ENCODE data around the gene ATOH7.
"Not testable (repeated sequence)": the region's sequence is repeated elsewhere in the genome, so short reads cannot be mapped to it uniquely, and the experiment has no call there.

The ATOH7 gene

GRCh38 chr10:68231817-68232251 is at the start of gene ATOH7:
TSS of gene ATOH7 (minus strand) at chr10:68232113. CDS start at chr10:68231677, 436 bp downstream.
- no peak for DNase-seq (ENCODE audit: low read depth)

- DNase-seq (ENCODE audit: low read depth) = no peak
Measured at GRCh38 chr10:68280758-68281157, 48.8 kb upstream of the ATOH7 start.

GRCh38 chr10:68278906-68279753 is 47.2 kb upstream of the ATOH7 start:
- not testable (repeated sequence) for DNase-seq (ENCODE audit: low read depth)

- not testable (repeated sequence) for DNase-seq (ENCODE audit: low read depth)
Measured at GRCh38 chr10:68277814-68278213, 45.9 kb upstream of the ATOH7 start.

GRCh38 chr10:68276224-68276623 is 44.3 kb upstream of the ATOH7 start:
- DNase-seq (ENCODE audit: low read depth) = no peak

GRCh38 chr10:68275600-68276126 is 43.8 kb upstream of the ATOH7 start:
- DNase-seq (ENCODE audit: low read depth) = no peak

GRCh38 chr10:68272833-68273232 is 40.9 kb upstream of the ATOH7 start:
- no peak for DNase-seq (ENCODE audit: low read depth)

GRCh38 chr10:68271196-68271882 is 39.4 kb upstream of the ATOH7 start:
- no peak for DNase-seq (ENCODE audit: low read depth)

- DNase-seq (ENCODE audit: low read depth) = no peak
Measured at GRCh38 chr10:68269562-68270290, 37.8 kb upstream of the ATOH7 start.

- DNase-seq (ENCODE audit: low read depth) = no peak
Measured at GRCh38 chr10:68261132-68261856, 29.4 kb upstream of the ATOH7 start.

- no peak for DNase-seq (ENCODE audit: low read depth)
Measured at GRCh38 chr10:68253346-68253745, 21.4 kb upstream of the ATOH7 start.

GRCh38 chr10:68251625-68252495 is 19.9 kb upstream of the ATOH7 start:
- no peak for DNase-seq (ENCODE audit: low read depth)

- no peak for DNase-seq (ENCODE audit: low read depth)
Measured at GRCh38 chr10:68251151-68251550, 19.2 kb upstream of the ATOH7 start.

- no peak for DNase-seq (ENCODE audit: low read depth)
Measured at GRCh38 chr10:68249297-68249696, 17.4 kb upstream of the ATOH7 start.

- DNase-seq (ENCODE audit: low read depth) = no peak
Measured at GRCh38 chr10:68247931-68248330, 16.0 kb upstream of the ATOH7 start.

GRCh38 chr10:68246397-68246796 is 14.5 kb upstream of the ATOH7 start:
- not testable (repeated sequence) for DNase-seq (ENCODE audit: low read depth)

- no peak for DNase-seq (ENCODE audit: low read depth)
Measured at GRCh38 chr10:68242051-68242450, 10.1 kb upstream of the ATOH7 start.

GRCh38 chr10:68239596-68240150 is 7.8 kb upstream of the ATOH7 start:
- DNase-seq (ENCODE audit: low read depth) = no peak

GRCh38 chr10:68239069-68239468 is 7.2 kb upstream of the ATOH7 start:
- DNase-seq (ENCODE audit: low read depth) = no peak

GRCh38 chr10:68238371-68238770 is 6.5 kb upstream of the ATOH7 start:
- DNase-seq (ENCODE audit: low read depth) = no peak
